ENCODE results near the gene BANF2.
A peak's percentile ranks its signal among the peaks of the same experiment; 100 is the strongest.

The BANF2 gene

GRCh38 chr20:17664025-17664633 is 35.6 kb upstream of the BANF2 start:
- no peak for DNase-seq (ENCODE audit: low spot score)

- DNase-seq (ENCODE audit: low spot score), result no peak
Measured at GRCh38 chr20:17665756-17666155, 34.0 kb upstream of the BANF2 start.

GRCh38 chr20:17666481-17666880 is 33.3 kb upstream of the BANF2 start:
- DNase-seq (ENCODE audit: low spot score), result no peak

GRCh38 chr20:17667445-17667844 is 32.3 kb upstream of the BANF2 start:
- DNase-seq (ENCODE audit: low spot score), result no peak

GRCh38 chr20:17668432-17668831 is 31.3 kb upstream of the BANF2 start:
- no peak for DNase-seq (ENCODE audit: low spot score)

- DNase-seq (ENCODE audit: low spot score), result no peak
Measured at GRCh38 chr20:17669306-17669931, 30.3 kb upstream of the BANF2 start.

- DNase-seq (ENCODE audit: low spot score), result no peak
Measured at GRCh38 chr20:17671011-17671410, 28.8 kb upstream of the BANF2 start.

GRCh38 chr20:17671565-17671964 is 28.2 kb upstream of the BANF2 start:
- DNase-seq (ENCODE audit: low spot score), result no peak

GRCh38 chr20:17673084-17673483 is 26.7 kb upstream of the BANF2 start:
- DNase-seq (ENCODE audit: low spot score), result no peak

- DNase-seq (ENCODE audit: low spot score), result no peak
Measured at GRCh38 chr20:17674722-17675518, 24.8 kb upstream of the BANF2 start.

GRCh38 chr20:17675519-17676377 is 24.0 kb upstream of the BANF2 start:
- no peak for DNase-seq (ENCODE audit: low spot score)

- DNase-seq (ENCODE audit: low spot score), result no peak
Measured at GRCh38 chr20:17676378-17676759, 23.4 kb upstream of the BANF2 start.

GRCh38 chr20:17676942-17677341 is 22.8 kb upstream of the BANF2 start:
- no peak for DNase-seq (ENCODE audit: low spot score)

- no peak for DNase-seq (ENCODE audit: low spot score)
Measured at GRCh38 chr20:17678295-17678694, 21.5 kb upstream of the BANF2 start.

GRCh38 chr20:17678886-17679285 is 20.9 kb upstream of the BANF2 start:
- DNase-seq (ENCODE audit: low spot score), result no peak

GRCh38 chr20:17679941-17680835 is 19.6 kb upstream of the BANF2 start:
- peak; percentile 84 for DNase-seq (ENCODE audit: low spot score)

GRCh38 chr20:17680836-17681725 is 18.7 kb upstream of the BANF2 start:
- DNase-seq (ENCODE audit: low spot score), result peak; percentile 86

GRCh38 chr20:17681726-17682102 is 18.1 kb upstream of the BANF2 start:
- DNase-seq (ENCODE audit: low spot score), result no peak

- DNase-seq (ENCODE audit: low spot score), result peak; percentile 98
Measured at GRCh38 chr20:17682103-17682888, 17.5 kb upstream of the BANF2 start, which contains the start of gene RRBP1. RRBP1 (minus strand) TSS chr20:17682242; CDS start chr20:17660507, 21,735 bp downstream.

GRCh38 chr20:17682889-17683198 is 16.9 kb upstream of the BANF2 start:
- peak; percentile 20 for DNase-seq (ENCODE audit: low spot score)
